Gastrocnemius medialis (tissue), 4 donors: ENCODE measurements around the gene NPIPB13.
"Not testable (repeated sequence)": the region's sequence is repeated elsewhere in the genome, so short reads cannot be mapped to it uniquely, and the experiment has no call there.

ENCODE experiments used
- POLR2A ChIP-seq, 2 donors: fragments of 450-650 bp; IDR thresholded peaks; one replicate each; pipeline ENCODE4 v1.6.1; 2017; ENCODE audit warnings: antibody characterized with exemption in 2 of 2, mild to moderate bottlenecking in 2 of 2, moderate library complexity in 2 of 2
- TF ChIP-seq, protein P1 (sequence below), 5 experiments: fragments of 450-650 bp in 3 of 5; fragments of 200-600 bp in 2 of 5; sonication (generic) in 2 of 5; IDR thresholded peaks in 4 of 5; conservative IDR thresholded peaks in 1 of 5; 1 replicate in 4 of 5; 2 replicates in 1 of 5; pipeline ENCODE4 v1.5.1; 2016 to 2019; ENCODE audit warnings: antibody characterized with exemption in 5 of 5, mild to moderate bottlenecking in 3 of 5, moderate library complexity in 3 of 5

DNA sequence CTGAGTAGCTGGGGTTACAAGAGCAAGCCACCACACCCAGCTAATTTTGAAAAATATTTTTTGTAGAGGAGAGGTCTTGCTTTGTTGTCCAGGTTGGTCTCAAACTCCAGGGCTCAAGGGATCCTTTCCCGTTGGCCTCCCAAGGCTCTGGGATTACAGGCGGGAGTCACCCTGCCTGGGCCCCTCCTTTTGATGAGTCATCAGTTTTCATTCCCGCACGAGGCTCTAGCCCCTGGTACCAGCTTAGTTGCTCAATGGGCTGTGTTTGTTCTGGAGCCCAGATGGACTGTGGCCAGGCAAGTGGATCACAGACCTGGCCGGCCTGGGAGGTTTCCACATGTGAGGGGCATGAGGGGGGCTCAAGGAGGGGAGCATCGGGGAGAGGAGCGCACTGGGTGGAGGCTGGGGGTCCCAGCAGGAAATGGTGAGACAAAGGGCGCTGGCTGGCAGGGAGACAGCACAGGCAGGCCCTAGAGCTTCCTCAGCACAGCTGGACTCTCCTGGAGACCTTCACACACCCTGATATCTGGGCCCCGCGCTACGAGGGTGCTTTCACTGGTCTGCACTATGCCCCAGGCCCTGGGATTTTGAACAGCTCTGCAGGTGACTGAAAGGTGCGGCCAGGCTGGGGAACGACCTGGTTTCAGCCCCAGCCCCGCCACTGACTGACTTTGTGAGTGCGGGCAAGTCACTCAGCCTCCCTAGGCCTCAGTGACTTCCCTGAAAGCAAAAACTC, 48.5 kb downstream of the NPIPB13 start:
- not testable (repeated sequence) for TF ChIP-seq POLR2A (IDR thresholded peaks at IDR 0.05)
- TF ChIP-seq, protein P1, sequence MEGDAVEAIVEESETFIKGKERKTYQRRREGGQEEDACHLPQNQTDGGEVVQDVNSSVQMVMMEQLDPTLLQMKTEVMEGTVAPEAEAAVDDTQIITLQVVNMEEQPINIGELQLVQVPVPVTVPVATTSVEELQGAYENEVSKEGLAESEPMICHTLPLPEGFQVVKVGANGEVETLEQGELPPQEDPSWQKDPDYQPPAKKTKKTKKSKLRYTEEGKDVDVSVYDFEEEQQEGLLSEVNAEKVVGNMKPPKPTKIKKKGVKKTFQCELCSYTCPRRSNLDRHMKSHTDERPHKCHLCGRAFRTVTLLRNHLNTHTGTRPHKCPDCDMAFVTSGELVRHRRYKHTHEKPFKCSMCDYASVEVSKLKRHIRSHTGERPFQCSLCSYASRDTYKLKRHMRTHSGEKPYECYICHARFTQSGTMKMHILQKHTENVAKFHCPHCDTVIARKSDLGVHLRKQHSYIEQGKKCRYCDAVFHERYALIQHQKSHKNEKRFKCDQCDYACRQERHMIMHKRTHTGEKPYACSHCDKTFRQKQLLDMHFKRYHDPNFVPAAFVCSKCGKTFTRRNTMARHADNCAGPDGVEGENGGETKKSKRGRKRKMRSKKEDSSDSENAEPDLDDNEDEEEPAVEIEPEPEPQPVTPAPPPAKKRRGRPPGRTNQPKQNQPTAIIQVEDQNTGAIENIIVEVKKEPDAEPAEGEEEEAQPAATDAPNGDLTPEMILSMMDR (IDR thresholded peaks at IDR 0.05 in 4 of 5, conservative IDR thresholded peaks at IDR 0.05 in 1 of 5) = not testable (repeated sequence)
